ENCODE data around the gene SULT1C3. TPM values are rescaled to one million over a fixed set of nuclear protein-coding genes. Genes with fewer than 3 reads are reported as not detected.

Gene SULT1C3
- total RNA-seq, 1 donor from 2014 or later, result not detected

- Histone ChIP-seq H3K9ac (ENCODE audit: low read length) (no peak overlapping the region), H3K4me2 (ENCODE audit: low read length) (no peak overlapping the region), H3K27ac (ENCODE audit: low read depth, low read length) (no peak overlapping the region), H3K4me1 (ENCODE audit: insufficient read depth, low read length) (no peaks in the 10 kb centered on the region), H3K27me3 (ENCODE audit: insufficient read depth, low read length) (no peaks in the 10 kb centered on the region), H4K20me1 (ENCODE audit: insufficient read depth, low read length) (no peaks in the 10 kb centered on the region), H3K4me3 (ENCODE audit: insufficient read depth, low read depth, low read length) (no peak overlapping the region), H3K36me3 (ENCODE audit: insufficient read depth, low read length) (no peaks in the 10 kb centered on the region), H3K9me3 (ENCODE audit: insufficient read depth, low read depth, low read length) (no peaks in the 10 kb centered on the region), H3K79me2 (ENCODE audit: insufficient read depth, low read length) (no peaks in the 10 kb centered on the region), H2AFZ (ENCODE audit: low read depth, low read length) (no peak overlapping the region)
- no peak for TF ChIP-seq CTCF (IDR thresholded peaks at IDR 0.05; ENCODE audit: insufficient read depth, low read depth, low read length)
- no peak for TF ChIP-seq EZH2 (IDR thresholded peaks at IDR 0.05; ENCODE audit: insufficient read depth, low read length)
- Mint-ChIP-seq H3K9me3 (ENCODE audit: unreplicated experiment) (peaks cover 2% of the 10 kb centered on the region), H3K4me1 (ENCODE audit: low read depth, unreplicated experiment) (no peaks in the 10 kb centered on the region), H3K27me3 (ENCODE audit: low read depth, unreplicated experiment) (peaks cover 3% of the 10 kb centered on the region), H3K36me3 (ENCODE audit: low read depth, unreplicated experiment) (no peaks in the 10 kb centered on the region), H3K4me3 (ENCODE audit: unreplicated experiment) (no peak overlapping the region), H3K27ac (ENCODE audit: unreplicated experiment) (no peak overlapping the region)
- FAIRE-seq (no peak), DNase-seq (ENCODE audit: low read depth) (no peak)
Measured at GRCh38 chr2:108287169-108287568, 47.4 kb downstream of the SULT1C3 start.

- H3K27ac ChIP-seq (ENCODE audit: low read depth, low read length), result no peak within 1 kb of the TSS
- peak within 1 kb of the TSS; percentile 10 for H3K4me2 ChIP-seq (ENCODE audit: low read length)
- H3K79me2 ChIP-seq (ENCODE audit: insufficient read depth, low read length), result no peaks in the 10 kb centered on the region
- FAIRE-seq, result no peak
- Mint-ChIP-seq H3K27ac (ENCODE audit: unreplicated experiment) (no peak within 1 kb of the TSS), H3K4me1 (ENCODE audit: low read depth, unreplicated experiment) (no peaks in the 10 kb centered on the region), H3K27me3 (ENCODE audit: low read depth, unreplicated experiment) (peaks cover 8% of the 10 kb centered on the region), H3K4me3 (ENCODE audit: unreplicated experiment) (no peak within 1 kb of the TSS), H3K36me3 (ENCODE audit: low read depth, unreplicated experiment) (no peaks in the 10 kb centered on the region), H3K9me3 (ENCODE audit: unreplicated experiment) (peaks cover 2% of the 10 kb centered on the region)
- no peaks in the 10 kb centered on the region for H3K4me1 ChIP-seq (ENCODE audit: insufficient read depth, low read length)
- no peak within 1 kb of the TSS for H3K9ac ChIP-seq (ENCODE audit: low read length)
- TF ChIP-seq EZH2 (IDR thresholded peaks at IDR 0.05; ENCODE audit: insufficient read depth, low read length) (no peak), CTCF (IDR thresholded peaks at IDR 0.05; ENCODE audit: insufficient read depth, low read depth, low read length) (no peak)
- DNase-seq (ENCODE audit: low read depth), result peak; percentile 40
- no peaks in the 10 kb centered on the region for H4K20me1 ChIP-seq (ENCODE audit: insufficient read depth, low read length)
- no peaks in the 10 kb centered on the region for H3K36me3 ChIP-seq (ENCODE audit: insufficient read depth, low read length)
- H3K27me3 ChIP-seq (ENCODE audit: insufficient read depth, low read length), result no peaks in the 10 kb centered on the region
- H2AFZ ChIP-seq (ENCODE audit: low read depth, low read length), result peak within 1 kb of the TSS; percentile 5
- no peak within 1 kb of the TSS for H3K4me3 ChIP-seq (ENCODE audit: insufficient read depth, low read depth, low read length)
- no peaks in the 10 kb centered on the region for H3K9me3 ChIP-seq (ENCODE audit: insufficient read depth, low read depth, low read length)
Measured at GRCh38 chr2:108288534-108289106, 48.9 kb downstream of the SULT1C3 start, which contains the start of gene SULT1C2. SULT1C2 (plus strand) TSS chr2:108288895; CDS start chr2:108293668, 4,773 bp downstream.

GRCh38 chr2:108293850-108294249 is 54.1 kb downstream of the SULT1C3 start:
- FAIRE-seq (no peak), DNase-seq (ENCODE audit: low read depth) (no peak)
- Histone ChIP-seq H3K27me3 (ENCODE audit: insufficient read depth, low read length) (no peaks in the 10 kb centered on the region), H3K4me2 (ENCODE audit: low read length) (no peak overlapping the region), H3K9me3 (ENCODE audit: insufficient read depth, low read depth, low read length) (no peaks in the 10 kb centered on the region), H3K4me1 (ENCODE audit: insufficient read depth, low read length) (peaks cover 12% of the 10 kb centered on the region), H4K20me1 (ENCODE audit: insufficient read depth, low read length) (no peaks in the 10 kb centered on the region), H3K36me3 (ENCODE audit: insufficient read depth, low read length) (no peaks in the 10 kb centered on the region), H3K9ac (ENCODE audit: low read length) (no peak overlapping the region), H3K4me3 (ENCODE audit: insufficient read depth, low read depth, low read length) (no peak overlapping the region), H3K79me2 (ENCODE audit: insufficient read depth, low read length) (no peaks in the 10 kb centered on the region), H3K27ac (ENCODE audit: low read depth, low read length) (no peak overlapping the region), H2AFZ (ENCODE audit: low read depth, low read length) (no peak overlapping the region)
- TF ChIP-seq EZH2 (IDR thresholded peaks at IDR 0.05; ENCODE audit: insufficient read depth, low read length), result no peak
- TF ChIP-seq CTCF (IDR thresholded peaks at IDR 0.05; ENCODE audit: insufficient read depth, low read depth, low read length), result no peak
- H3K4me1 Mint-ChIP-seq (ENCODE audit: low read depth, unreplicated experiment), result peaks cover 3% of the 10 kb centered on the region
- peaks cover 1% of the 10 kb centered on the region for H3K9me3 Mint-ChIP-seq (ENCODE audit: unreplicated experiment)
- no peak overlapping the region for H3K4me3 Mint-ChIP-seq (ENCODE audit: unreplicated experiment)
- H3K27me3 Mint-ChIP-seq (ENCODE audit: low read depth, unreplicated experiment), result peaks cover 14% of the 10 kb centered on the region
- no peak overlapping the region for H3K27ac Mint-ChIP-seq (ENCODE audit: unreplicated experiment)
- no peaks in the 10 kb centered on the region for H3K36me3 Mint-ChIP-seq (ENCODE audit: low read depth, unreplicated experiment)

Data from astrocyte (in vitro differentiated cells and primary cell).